Measurements from ENCODE around the gene MKNK1. TPM values are rescaled to one million over a fixed set of nuclear protein-coding genes. Genes with fewer than 3 reads are reported as not detected.

The MKNK1 gene
- total RNA-seq, 1 donor from 2014 or later = 115 TPM

DNA sequence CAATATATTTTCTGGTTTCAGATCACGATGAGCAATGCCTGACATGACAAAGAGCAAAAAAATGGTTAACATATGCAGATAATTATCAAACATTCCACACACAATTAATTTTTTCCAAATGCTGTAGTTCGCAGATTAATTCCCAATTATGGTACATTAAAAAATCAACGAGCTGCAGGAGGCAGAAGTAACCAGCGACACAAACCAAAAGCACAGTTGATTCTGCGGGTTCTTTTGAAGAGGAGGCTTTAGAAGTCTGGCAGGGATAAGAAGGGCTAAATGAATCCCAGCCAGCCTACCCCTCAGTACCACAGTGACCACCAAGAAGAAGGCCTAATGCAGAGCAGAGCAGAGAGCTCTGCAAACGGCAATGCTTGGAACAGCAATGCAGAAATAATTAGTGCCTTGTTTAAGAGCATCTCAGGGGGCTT is 35.6 kb downstream of the MKNK1 start:
- intact Hi-C loops (cut with micrococcal nuclease) = no loop called here

GRCh38 chr1:46563341-46563740 is 40.7 kb downstream of the MKNK1 start:
- intact Hi-C loops (cut with micrococcal nuclease) = no loop called here

DNA sequence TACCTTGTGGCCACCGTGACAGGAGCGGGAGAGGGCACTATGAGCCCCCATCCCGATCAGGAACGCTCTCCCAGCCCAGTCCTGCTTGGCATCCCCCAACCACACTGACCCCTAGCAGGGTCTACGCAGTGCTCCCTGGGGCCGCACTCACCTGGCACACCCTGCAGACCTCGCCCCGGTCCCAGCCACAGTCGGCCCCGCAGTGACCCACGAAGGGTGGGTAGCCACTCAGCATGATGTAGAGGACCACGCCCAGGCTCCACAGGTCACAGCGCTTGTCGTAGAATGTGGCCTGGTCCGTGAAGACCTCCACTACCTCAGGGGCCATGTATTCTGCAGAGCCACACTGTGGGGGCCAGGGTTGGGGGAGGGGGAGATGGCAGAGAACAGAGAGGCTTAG is 41.6 kb downstream of the MKNK1 start:
- intact Hi-C loops (cut with micrococcal nuclease) = no loop called here

DNA sequence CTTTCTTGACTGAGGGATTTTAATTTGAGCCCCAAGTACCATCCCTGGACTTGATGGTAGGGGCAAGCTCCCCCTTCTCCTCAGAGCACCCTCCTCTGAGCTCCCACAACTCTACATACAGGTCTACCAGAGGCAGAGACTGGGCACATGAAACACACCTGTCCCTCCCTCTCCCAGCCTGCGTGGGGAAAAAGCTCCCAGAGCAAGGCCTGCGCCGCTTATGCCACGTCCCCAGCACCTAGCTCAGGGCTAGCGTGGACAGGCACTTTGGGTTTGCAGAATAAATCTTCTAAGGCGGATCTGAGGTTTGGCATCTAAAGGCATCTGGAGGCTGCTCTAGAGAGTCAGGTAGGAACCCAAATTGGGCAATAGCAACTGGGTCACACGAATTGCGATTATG is 45.1 kb downstream of the MKNK1 start:
- intact Hi-C loops (cut with micrococcal nuclease) = no loop called here

- intact Hi-C loops (cut with micrococcal nuclease) = no loop called here
Observed at GRCh38 chr1:46558141-46558963, 45.7 kb downstream of the MKNK1 start.

GRCh38 chr1:46557403-46557802 is 46.7 kb downstream of the MKNK1 start:
- intact Hi-C loops (cut with micrococcal nuclease) = no loop called here

DNA sequence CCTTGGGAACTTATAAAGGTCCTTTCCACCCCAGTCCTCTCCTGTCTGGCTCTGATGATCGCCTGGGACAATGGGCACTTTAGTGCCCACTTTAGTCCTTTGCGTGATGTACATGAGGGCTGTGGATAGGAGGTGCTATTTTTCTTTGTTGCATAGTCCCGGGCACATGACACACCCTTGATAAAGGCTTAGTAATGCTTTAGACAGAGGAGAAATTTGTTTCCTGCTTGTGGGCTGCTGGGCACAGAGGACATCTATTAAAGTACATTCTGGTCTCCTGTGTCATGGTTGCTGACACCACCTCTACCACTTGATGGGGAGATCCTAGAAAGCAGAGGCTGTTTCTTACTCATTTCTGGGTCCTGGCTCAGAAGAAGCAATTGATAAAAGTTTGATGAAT is 47.2 kb downstream of the MKNK1 start:
- intact Hi-C loops (cut with micrococcal nuclease) = no loop called here

DNA sequence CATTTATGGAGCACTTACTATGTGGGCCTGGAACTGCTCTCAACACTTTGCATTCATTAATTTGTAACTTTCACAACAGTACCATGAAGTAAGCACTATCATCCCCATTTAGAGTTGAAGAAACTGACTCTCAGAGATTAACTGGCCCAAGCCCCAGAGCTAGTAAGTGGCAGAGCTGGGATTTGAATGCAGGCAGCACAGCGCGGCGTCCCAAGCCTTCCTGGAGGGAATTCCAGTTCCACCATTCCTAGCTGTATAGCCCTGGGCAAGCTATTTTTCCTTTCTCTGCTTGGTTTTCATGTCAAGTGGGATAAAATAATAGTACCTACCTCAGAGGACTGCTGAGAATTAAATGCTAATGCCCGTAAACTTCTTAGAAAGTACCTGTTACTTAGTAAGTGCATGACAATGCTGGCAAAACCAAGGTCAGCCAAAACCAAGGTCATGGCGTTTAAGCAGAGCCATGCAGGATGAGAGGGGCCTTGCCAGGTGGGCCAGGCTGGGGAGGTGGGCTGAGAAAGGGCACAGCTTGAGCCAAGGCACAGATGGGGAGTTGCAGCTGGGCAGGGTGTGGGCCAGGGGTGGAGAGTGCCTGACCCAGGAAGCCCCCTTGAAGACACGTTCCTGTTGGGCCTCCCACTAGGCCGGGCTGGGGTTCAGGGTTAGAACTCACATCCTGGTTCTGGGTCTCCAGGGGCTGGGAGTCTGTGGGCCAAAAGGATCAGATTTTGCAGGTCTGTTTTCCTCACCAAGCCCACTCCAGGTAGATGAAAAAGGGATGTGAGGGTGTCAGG is 48.0 kb downstream of the MKNK1 start:
- intact Hi-C loops (cut with micrococcal nuclease) = no loop called here

- intact Hi-C loops (cut with micrococcal nuclease) = no loop called here
Observed at GRCh38 chr1:46554597-46555381, 49.3 kb downstream of the MKNK1 start.

- intact Hi-C loops (cut with micrococcal nuclease) = no loop called here
Observed at GRCh38 chr1:46554236-46554596, 49.9 kb downstream of the MKNK1 start.

- intact Hi-C loops (cut with micrococcal nuclease) = no loop called here
Observed at GRCh38 chr1:46553506-46553905, 50.6 kb downstream of the MKNK1 start.

- intact Hi-C loops (cut with micrococcal nuclease) = no loop called here
Observed at GRCh38 chr1:46552357-46553237, 51.5 kb downstream of the MKNK1 start.

DNA sequence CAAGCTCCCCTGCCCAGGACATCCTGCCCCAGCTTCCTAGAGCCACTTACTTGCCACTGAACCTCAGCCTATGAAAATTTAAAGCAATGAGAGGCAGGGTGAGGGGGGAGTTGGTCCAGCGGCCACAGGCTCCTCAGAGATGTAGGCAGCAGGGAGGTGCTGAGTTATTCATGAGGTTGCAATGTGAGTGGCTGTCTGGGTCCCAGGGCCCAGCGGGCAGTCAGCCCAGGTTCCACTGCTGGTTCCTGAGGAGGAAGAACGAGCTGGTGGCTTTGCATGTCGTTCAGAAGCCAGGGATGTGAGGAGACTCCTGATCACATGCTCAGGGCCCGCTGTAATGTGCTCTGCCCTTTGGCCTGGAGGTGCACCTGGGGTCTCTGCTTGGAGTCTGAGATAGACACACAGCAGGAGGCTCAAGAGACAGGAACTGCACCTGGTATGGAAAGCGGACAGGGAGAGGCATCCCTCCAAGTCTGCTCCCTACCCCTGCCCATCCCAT is 52.4 kb downstream of the MKNK1 start, which contains the start of gene KNCN:
Gene KNCN, minus strand, starts transcription at position 51 of the 499 bp plus-strand sequence. CDS start 432 bp downstream, outside the sequence.
- intact Hi-C loops (cut with micrococcal nuclease) = no loop called here

GRCh38 chr1:46550751-46551231 is 53.3 kb downstream of the MKNK1 start:
- intact Hi-C loops (cut with micrococcal nuclease) = no loop called here

DNA sequence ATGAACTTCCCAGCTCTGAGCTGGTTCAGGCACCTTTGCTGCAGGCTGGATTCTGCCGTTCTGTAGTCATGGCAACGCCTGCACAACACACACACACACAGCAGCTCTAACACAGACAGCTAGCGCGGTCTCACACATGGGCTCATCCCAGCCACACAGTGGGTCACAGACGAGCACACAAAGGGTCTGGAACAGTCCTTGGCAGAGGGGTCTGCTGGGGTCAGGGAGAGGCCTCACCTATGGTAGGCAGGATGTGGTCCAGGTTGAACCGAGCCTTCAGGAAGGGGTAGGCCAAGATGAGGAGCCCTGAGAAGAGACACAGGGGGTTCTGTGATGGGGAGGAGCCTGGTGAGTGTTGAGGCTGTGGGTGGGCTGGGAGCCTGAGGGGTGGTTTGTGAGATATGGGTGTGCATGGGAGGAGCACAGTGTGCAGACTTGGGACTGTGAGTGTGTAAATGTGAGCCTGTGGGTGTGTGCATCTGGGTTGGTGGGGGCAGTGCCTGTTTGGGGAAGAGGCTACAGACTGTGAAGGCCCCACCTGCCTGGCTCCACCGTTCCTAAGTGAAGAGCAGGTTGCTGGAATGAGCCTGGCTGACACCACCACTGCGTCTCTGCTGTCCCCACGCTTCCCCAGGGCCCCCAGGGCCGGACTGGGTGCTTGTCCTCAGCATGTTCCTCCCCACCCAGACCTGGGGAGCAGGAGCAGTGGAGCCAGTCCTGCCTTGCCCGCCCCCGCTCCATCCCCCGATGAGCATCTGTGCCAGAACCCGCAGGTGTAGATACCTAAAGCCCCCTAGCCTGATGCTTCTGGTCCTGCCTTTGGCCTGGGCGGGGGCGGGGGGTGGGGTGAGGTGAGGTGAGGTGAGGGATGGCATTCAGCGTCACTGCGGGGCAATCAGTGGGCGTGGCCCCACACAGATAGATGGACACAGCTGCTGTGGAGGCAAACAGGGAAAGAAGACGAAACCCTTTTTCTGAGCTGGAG is 54.1 kb downstream of the MKNK1 start:
- intact Hi-C loops (cut with micrococcal nuclease) = loop anchor here (5.0 kb wide), 2 partner anchors 32 to 52 kb away; partner anchors contain the start of gene MKNK1

- intact Hi-C loops (cut with micrococcal nuclease) = loop anchor here (1.0 to 5.0 kb wide), 5 partner anchors 19 to 178 kb away; partner anchors contain the start of gene MKNK1
Observed at GRCh38 chr1:46547481-46548383, 56.3 kb downstream of the MKNK1 start.

GRCh38 chr1:46546210-46546609 is 57.9 kb downstream of the MKNK1 start:
- intact Hi-C loops (cut with micrococcal nuclease) = loop anchor here (5.0 kb wide), 2 partner anchors 36 to 56 kb away; partner anchors contain the start of gene MKNK1

GRCh38 chr1:46545784-46546183 is 58.3 kb downstream of the MKNK1 start:
- intact Hi-C loops (cut with micrococcal nuclease) = loop anchor here (5.0 kb wide), 2 partner anchors 37 to 57 kb away; partner anchors contain the start of gene MKNK1
